ENCODE results near the gene NLN. TPM values are rescaled to one million over a fixed set of nuclear protein-coding genes. Genes with fewer than 3 reads are reported as not detected.

Gene NLN
- total and polyA plus RNA-seq, 2 donors (not counting 1 experiment from before 2014, with no cell fraction given): 1.7 to 6.8 TPM

GRCh38 chr5:65823204-65823603 is 101.2 kb downstream of the NLN start:
- H3K27me3 ChIP-seq (replicated peaks in 1 of 4; ENCODE audit: control extremely low read depth in 1 of 4, control insufficient read depth in 3 of 4, insufficient read depth in 4 of 4, low read length in 3 of 4): no peaks in the 10 kb centered on the region
- TF ChIP-seq EZH2 (IDR thresholded peaks at IDR 0.05; ENCODE audit: borderline replicate concordance, insufficient read depth, low read depth, low read length, poor library complexity, severe bottlenecking) (no peak), CTCF (IDR thresholded peaks at IDR 0.05) (no peak)
- no peaks in the 10 kb centered on the region for H3K9me3 Mint-ChIP-seq (ENCODE audit: insufficient read depth)
- peaks cover 25% of the 10 kb centered on the region for H3K4me1 Mint-ChIP-seq
- H3K79me2 ChIP-seq (ENCODE audit: control insufficient read depth, insufficient read depth, low read length): no peaks in the 10 kb centered on the region
- H4K20me1 ChIP-seq (ENCODE audit: control insufficient read depth, insufficient read depth, low read length, poor library complexity, severe bottlenecking): no peaks in the 10 kb centered on the region
- H3K36me3 ChIP-seq (replicated peaks in 1 of 2; ENCODE audit: control extremely low read depth in 1 of 2, control insufficient read depth in 1 of 2, extremely low read depth in 1 of 2, insufficient read depth in 2 of 2, low read length in 1 of 2): no peaks in the 10 kb centered on the region
- ATAC-seq (ENCODE audit: low read depth) (no peak), DNase-seq (no peak)
- H3K4me3 ChIP-seq (ENCODE audit: control extremely low read depth in 1 of 5, extremely low read depth in 1 of 5, insufficient read depth in 1 of 5, low read depth in 2 of 5, low read length in 4 of 5): no peak overlapping the region
- ChIA-PET POLR2A (no interaction called here), CTCF (no interaction called here)
- H2AFZ ChIP-seq (ENCODE audit: insufficient read depth, low read depth, low read length, poor library complexity, severe bottlenecking): no peak overlapping the region
- H3K4me3 Mint-ChIP-seq: no peak overlapping the region
- no CpG with 5 or more reads among the region's 2 CpGs for WGBS (ENCODE audit: insufficient coverage)
- H3K9ac ChIP-seq (ENCODE audit: low read length): no peak overlapping the region
- intact Hi-C loops (cut with micrococcal nuclease): no loop called here
- no peaks in the 10 kb centered on the region for H3K27me3 Mint-ChIP-seq
- peaks cover 28 to 30% of the 10 kb centered on the region in 2 donors for H3K4me1 ChIP-seq (ENCODE audit: control insufficient read depth in 2 of 2, insufficient read depth in 2 of 2, low read length in 2 of 2)
- no peak overlapping the region for H3K4me2 ChIP-seq (replicated peaks; ENCODE audit: low read depth, low read length, poor library complexity, severe bottlenecking)
- no peak overlapping the region for H3K27ac Mint-ChIP-seq
- no peak overlapping the region for H3K27ac ChIP-seq (ENCODE audit: low read length in 2 of 2)
- no peaks in the 10 kb centered on the region for H3K9me3 ChIP-seq (ENCODE audit: control extremely low read depth in 1 of 3, control insufficient read depth in 2 of 3, insufficient read depth in 1 of 3, low read length in 2 of 3)

GRCh38 chr5:65823845-65824445 is 101.9 kb downstream of the NLN start:
- H3K4me2 ChIP-seq (replicated peaks; ENCODE audit: low read depth, low read length, poor library complexity, severe bottlenecking): no peak overlapping the region
- H4K20me1 ChIP-seq (ENCODE audit: control insufficient read depth, insufficient read depth, low read length, poor library complexity, severe bottlenecking): no peaks in the 10 kb centered on the region
- H3K27me3 Mint-ChIP-seq: no peaks in the 10 kb centered on the region
- POLR2A ChIA-PET: no interaction called here
- ATAC-seq (ENCODE audit: low read depth) (no peak), DNase-seq (no peak)
- H3K36me3 ChIP-seq (replicated peaks in 1 of 2; ENCODE audit: control extremely low read depth in 1 of 2, control insufficient read depth in 1 of 2, extremely low read depth in 1 of 2, insufficient read depth in 2 of 2, low read length in 1 of 2): no peaks in the 10 kb centered on the region
- no peaks in the 10 kb centered on the region for H3K79me2 ChIP-seq (ENCODE audit: control insufficient read depth, insufficient read depth, low read length)
- no CpG with 5 or more reads among the region's 4 CpGs for WGBS (ENCODE audit: insufficient coverage)
- no peaks in the 10 kb centered on the region for H3K9me3 ChIP-seq (ENCODE audit: control extremely low read depth in 1 of 3, control insufficient read depth in 2 of 3, insufficient read depth in 1 of 3, low read length in 2 of 3)
- H3K4me1 ChIP-seq (ENCODE audit: control insufficient read depth in 2 of 2, insufficient read depth in 2 of 2, low read length in 2 of 2): peaks cover 28 to 30% of the 10 kb centered on the region in 2 donors
- H3K9ac ChIP-seq (ENCODE audit: low read length): no peak overlapping the region
- CTCF ChIA-PET: no interaction called here
- TF ChIP-seq CTCF (IDR thresholded peaks at IDR 0.05): no peak
- no peak for TF ChIP-seq EZH2 (IDR thresholded peaks at IDR 0.05; ENCODE audit: borderline replicate concordance, insufficient read depth, low read depth, low read length, poor library complexity, severe bottlenecking)
- no peak overlapping the region for H3K4me3 Mint-ChIP-seq
- peaks cover 25% of the 10 kb centered on the region for H3K4me1 Mint-ChIP-seq
- H3K27ac Mint-ChIP-seq: no peak overlapping the region
- no peak overlapping the region for H3K27ac ChIP-seq (ENCODE audit: low read length in 2 of 2)
- no peak overlapping the region for H2AFZ ChIP-seq (ENCODE audit: insufficient read depth, low read depth, low read length, poor library complexity, severe bottlenecking)
- no peaks in the 10 kb centered on the region for H3K27me3 ChIP-seq (replicated peaks in 1 of 4; ENCODE audit: control extremely low read depth in 1 of 4, control insufficient read depth in 3 of 4, insufficient read depth in 4 of 4, low read length in 3 of 4)
- no peak overlapping the region for H3K4me3 ChIP-seq (ENCODE audit: control extremely low read depth in 1 of 5, extremely low read depth in 1 of 5, insufficient read depth in 1 of 5, low read depth in 2 of 5, low read length in 4 of 5)
- intact Hi-C loops (cut with micrococcal nuclease): no loop called here
- H3K9me3 Mint-ChIP-seq (ENCODE audit: insufficient read depth): no peaks in the 10 kb centered on the region

Data from B cell (primary cell).